DOHH2 (cell line): ENCODE data around the gene PBRM1.

Experiments used
- EZH2phosphoT487 ChIP-seq: fragments of 200-600 bp; sonication (generic); IDR thresholded peaks from 2 replicates; pipeline ENCODE4 v1.6.1; 2017; ENCODE audit warnings: borderline replicate concordance, mild to moderate bottlenecking, antibody characterized with exemption, low read length, moderate library complexity, mixed read lengths
- TF ChIP-seq, protein P1 (sequence below): fragments of 200-600 bp; sonication (generic); IDR thresholded peaks from one replicate; pipeline ENCODE4 v1.5.1; 2014; ENCODE audit warnings: antibody characterized with exemption, mild to moderate bottlenecking, low read depth, low read length; ENCODE audit not compliant: poor library complexity, severe bottlenecking

- TF ChIP-seq, protein P1, sequence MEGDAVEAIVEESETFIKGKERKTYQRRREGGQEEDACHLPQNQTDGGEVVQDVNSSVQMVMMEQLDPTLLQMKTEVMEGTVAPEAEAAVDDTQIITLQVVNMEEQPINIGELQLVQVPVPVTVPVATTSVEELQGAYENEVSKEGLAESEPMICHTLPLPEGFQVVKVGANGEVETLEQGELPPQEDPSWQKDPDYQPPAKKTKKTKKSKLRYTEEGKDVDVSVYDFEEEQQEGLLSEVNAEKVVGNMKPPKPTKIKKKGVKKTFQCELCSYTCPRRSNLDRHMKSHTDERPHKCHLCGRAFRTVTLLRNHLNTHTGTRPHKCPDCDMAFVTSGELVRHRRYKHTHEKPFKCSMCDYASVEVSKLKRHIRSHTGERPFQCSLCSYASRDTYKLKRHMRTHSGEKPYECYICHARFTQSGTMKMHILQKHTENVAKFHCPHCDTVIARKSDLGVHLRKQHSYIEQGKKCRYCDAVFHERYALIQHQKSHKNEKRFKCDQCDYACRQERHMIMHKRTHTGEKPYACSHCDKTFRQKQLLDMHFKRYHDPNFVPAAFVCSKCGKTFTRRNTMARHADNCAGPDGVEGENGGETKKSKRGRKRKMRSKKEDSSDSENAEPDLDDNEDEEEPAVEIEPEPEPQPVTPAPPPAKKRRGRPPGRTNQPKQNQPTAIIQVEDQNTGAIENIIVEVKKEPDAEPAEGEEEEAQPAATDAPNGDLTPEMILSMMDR = no peak
- TF ChIP-seq EZH2phosphoT487 = no peak
Measured at GRCh38 chr3:52614689-52615088, 71.0 kb downstream of the PBRM1 start.
